ENCODE results near the gene TLE6. TPM values are rescaled to one million over a fixed set of nuclear protein-coding genes. Genes with fewer than 3 reads are reported as not detected.
A peak's percentile ranks its signal among the peaks of the same experiment; 100 is the strongest.

TLE6 gene
- total and polyA plus RNA-seq, 10 of the 15 experiments (the other 5 are each of a cell fraction or from before 2014, with no cell fraction given): 2.7 to 13.8 (median 6.4) TPM

DNA sequence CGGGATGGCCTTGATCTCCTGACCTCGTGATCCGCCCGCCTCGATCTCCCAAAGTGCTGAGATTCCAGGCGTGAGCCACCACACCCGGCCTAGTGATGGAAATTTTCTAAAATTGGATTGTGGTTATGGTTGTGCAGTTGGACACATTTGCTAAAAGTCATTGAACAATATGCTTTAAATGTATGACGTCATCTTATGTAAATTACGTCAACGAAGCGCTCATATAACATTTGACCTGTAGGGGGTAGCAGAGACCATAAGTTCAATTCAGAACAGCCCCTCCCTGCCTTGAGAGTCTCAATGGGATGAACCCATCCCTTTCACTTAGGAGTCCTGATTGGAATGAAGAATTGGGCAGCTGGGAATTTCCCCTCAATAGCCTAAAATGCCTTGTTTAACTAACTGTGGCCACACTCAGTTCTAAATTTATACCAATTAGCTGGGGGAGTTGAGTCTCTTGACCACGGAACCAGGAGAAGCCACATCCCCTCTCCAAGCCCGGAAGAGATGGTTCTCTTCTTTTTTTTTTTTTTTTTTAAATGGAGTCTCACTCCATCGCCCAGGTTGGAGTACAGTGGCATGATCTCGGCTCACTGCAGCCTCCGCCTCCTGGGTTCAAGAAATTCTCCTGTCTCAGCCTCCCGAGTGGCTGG is 15.2 kb upstream of the TLE6 start (continued):
- TF ChIP-seq, protein P1, sequence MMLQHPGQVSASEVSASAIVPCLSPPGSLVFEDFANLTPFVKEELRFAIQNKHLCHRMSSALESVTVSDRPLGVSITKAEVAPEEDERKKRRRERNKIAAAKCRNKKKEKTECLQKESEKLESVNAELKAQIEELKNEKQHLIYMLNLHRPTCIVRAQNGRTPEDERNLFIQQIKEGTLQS (IDR thresholded peaks at IDR 0.05; ENCODE audit: borderline replicate concordance, extremely low read depth, low read depth, low read length): no peak
- TF ChIP-seq, protein P2, sequence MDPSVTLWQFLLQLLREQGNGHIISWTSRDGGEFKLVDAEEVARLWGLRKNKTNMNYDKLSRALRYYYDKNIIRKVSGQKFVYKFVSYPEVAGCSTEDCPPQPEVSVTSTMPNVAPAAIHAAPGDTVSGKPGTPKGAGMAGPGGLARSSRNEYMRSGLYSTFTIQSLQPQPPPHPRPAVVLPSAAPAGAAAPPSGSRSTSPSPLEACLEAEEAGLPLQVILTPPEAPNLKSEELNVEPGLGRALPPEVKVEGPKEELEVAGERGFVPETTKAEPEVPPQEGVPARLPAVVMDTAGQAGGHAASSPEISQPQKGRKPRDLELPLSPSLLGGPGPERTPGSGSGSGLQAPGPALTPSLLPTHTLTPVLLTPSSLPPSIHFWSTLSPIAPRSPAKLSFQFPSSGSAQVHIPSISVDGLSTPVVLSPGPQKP (IDR thresholded peaks at IDR 0.05; ENCODE audit: low read depth, low read length): no peak
- TF ChIP-seq, protein P3, sequence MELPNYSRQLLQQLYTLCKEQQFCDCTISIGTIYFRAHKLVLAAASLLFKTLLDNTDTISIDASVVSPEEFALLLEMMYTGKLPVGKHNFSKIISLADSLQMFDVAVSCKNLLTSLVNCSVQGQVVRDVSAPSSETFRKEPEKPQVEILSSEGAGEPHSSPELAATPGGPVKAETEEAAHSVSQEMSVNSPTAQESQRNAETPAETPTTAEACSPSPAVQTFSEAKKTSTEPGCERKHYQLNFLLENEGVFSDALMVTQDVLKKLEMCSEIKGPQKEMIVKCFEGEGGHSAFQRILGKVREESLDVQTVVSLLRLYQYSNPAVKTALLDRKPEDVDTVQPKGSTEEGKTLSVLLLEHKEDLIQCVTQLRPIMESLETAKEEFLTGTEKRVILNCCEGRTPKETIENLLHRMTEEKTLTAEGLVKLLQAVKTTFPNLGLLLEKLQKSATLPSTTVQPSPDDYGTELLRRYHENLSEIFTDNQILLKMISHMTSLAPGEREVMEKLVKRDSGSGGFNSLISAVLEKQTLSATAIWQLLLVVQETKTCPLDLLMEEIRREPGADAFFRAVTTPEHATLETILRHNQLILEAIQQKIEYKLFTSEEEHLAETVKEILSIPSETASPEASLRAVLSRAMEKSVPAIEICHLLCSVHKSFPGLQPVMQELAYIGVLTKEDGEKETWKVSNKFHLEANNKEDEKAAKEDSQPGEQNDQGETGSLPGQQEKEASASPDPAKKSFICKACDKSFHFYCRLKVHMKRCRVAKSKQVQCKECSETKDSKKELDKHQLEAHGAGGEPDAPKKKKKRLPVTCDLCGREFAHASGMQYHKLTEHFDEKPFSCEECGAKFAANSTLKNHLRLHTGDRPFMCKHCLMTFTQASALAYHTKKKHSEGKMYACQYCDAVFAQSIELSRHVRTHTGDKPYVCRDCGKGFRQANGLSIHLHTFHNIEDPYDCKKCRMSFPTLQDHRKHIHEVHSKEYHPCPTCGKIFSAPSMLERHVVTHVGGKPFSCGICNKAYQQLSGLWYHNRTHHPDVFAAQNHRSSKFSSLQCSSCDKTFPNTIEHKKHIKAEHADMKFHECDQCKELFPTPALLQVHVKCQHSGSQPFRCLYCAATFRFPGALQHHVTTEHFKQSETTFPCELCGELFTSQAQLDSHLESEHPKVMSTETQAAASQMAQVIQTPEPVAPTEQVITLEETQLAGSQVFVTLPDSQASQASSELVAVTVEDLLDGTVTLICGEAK (IDR thresholded peaks at IDR 0.05; ENCODE audit: borderline replicate concordance): no peak
- TF ChIP-seq TCF12 (IDR thresholded peaks at IDR 0.05; ENCODE audit: low read depth, low read length) (no peak), SMC3 (IDR thresholded peaks at IDR 0.05; ENCODE audit: borderline replicate concordance, low read length) (peak; percentile 70; the same call in 1 of the 2 replicates), RAD21 (IDR thresholded peaks at IDR 0.05; ENCODE audit: insufficient read depth, low read depth, low read length) (peak; percentile 82), ZBED1 (IDR thresholded peaks at IDR 0.05; ENCODE audit: borderline replicate concordance) (no peak), GATAD2B (conservative IDR thresholded peaks at IDR 0.05; ENCODE audit: low read depth) (no peak), PML (IDR thresholded peaks at IDR 0.05; ENCODE audit: low read length) (no peak), EZH2 (IDR thresholded peaks at IDR 0.05; ENCODE audit: borderline replicate concordance, control insufficient read depth, low read depth, low read length) (no peak), FOXK2 (IDR thresholded peaks at IDR 0.05) (no peak)
- TF ChIP-seq, protein P4, sequence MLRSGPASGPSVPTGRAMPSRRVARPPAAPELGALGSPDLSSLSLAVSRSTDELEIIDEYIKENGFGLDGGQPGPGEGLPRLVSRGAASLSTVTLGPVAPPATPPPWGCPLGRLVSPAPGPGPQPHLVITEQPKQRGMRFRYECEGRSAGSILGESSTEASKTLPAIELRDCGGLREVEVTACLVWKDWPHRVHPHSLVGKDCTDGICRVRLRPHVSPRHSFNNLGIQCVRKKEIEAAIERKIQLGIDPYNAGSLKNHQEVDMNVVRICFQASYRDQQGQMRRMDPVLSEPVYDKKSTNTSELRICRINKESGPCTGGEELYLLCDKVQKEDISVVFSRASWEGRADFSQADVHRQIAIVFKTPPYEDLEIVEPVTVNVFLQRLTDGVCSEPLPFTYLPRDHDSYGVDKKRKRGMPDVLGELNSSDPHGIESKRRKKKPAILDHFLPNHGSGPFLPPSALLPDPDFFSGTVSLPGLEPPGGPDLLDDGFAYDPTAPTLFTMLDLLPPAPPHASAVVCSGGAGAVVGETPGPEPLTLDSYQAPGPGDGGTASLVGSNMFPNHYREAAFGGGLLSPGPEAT (IDR thresholded peaks at IDR 0.05; ENCODE audit: low read depth): no peak
- TF ChIP-seq, protein P5, sequence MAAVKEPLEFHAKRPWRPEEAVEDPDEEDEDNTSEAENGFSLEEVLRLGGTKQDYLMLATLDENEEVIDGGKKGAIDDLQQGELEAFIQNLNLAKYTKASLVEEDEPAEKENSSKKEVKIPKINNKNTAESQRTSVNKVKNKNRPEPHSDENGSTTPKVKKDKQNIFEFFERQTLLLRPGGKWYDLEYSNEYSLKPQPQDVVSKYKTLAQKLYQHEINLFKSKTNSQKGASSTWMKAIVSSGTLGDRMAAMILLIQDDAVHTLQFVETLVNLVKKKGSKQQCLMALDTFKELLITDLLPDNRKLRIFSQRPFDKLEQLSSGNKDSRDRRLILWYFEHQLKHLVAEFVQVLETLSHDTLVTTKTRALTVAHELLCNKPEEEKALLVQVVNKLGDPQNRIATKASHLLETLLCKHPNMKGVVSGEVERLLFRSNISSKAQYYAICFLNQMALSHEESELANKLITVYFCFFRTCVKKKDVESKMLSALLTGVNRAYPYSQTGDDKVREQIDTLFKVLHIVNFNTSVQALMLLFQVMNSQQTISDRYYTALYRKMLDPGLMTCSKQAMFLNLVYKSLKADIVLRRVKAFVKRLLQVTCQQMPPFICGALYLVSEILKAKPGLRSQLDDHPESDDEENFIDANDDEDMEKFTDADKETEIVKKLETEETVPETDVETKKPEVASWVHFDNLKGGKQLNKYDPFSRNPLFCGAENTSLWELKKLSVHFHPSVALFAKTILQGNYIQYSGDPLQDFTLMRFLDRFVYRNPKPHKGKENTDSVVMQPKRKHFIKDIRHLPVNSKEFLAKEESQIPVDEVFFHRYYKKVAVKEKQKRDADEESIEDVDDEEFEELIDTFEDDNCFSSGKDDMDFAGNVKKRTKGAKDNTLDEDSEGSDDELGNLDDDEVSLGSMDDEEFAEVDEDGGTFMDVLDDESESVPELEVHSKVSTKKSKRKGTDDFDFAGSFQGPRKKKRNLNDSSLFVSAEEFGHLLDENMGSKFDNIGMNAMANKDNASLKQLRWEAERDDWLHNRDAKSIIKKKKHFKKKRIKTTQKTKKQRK (IDR thresholded peaks at IDR 0.05; ENCODE audit: low read depth, low read length): no peak
- TF ChIP-seq, protein P6, sequence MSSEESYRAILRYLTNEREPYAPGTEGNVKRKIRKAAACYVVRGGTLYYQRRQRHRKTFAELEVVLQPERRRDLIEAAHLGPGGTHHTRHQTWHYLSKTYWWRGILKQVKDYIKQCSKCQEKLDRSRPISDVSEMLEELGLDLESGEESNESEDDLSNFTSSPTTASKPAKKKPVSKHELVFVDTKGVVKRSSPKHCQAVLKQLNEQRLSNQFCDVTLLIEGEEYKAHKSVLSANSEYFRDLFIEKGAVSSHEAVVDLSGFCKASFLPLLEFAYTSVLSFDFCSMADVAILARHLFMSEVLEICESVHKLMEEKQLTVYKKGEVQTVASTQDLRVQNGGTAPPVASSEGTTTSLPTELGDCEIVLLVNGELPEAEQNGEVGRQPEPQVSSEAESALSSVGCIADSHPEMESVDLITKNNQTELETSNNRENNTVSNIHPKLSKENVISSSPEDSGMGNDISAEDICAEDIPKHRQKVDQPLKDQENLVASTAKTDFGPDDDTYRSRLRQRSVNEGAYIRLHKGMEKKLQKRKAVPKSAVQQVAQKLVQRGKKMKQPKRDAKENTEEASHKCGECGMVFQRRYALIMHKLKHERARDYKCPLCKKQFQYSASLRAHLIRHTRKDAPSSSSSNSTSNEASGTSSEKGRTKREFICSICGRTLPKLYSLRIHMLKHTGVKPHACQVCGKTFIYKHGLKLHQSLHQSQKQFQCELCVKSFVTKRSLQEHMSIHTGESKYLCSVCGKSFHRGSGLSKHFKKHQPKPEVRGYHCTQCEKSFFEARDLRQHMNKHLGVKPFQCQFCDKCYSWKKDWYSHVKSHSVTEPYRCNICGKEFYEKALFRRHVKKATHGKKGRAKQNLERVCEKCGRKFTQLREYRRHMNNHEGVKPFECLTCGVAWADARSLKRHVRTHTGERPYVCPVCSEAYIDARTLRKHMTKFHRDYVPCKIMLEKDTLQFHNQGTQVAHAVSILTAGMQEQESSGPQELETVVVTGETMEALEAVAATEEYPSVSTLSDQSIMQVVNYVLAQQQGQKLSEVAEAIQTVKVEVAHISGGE (CRISPR knock-in tag; IDR thresholded peaks at IDR 0.05): peak; percentile 50; the same call in 1 of the 2 replicates

Data from GM12878 (cell line).